ENCODE results near the gene CLK2.
A peak's percentile ranks its signal among the peaks of the same experiment; 100 is the strongest.

CLK2 gene

DNA sequence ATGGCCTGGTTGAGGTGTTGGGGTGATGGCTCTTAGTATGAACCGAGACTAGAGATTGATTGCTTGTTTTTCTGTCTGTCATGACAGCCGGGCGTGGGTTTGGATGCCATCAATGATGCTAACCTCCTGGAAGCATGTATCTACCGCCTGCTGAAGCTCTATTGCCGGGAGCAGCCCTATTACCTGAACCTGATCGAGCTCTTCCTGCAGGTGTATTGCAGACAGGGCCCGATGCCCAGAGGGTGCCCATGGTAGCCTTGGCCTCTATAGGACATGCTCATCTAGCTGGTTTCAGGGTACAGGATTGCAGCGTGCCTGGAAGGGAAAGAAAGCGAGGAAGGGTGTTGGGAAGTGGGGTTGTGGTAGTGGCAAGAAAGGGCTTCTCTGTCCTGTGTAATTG, 44.8 kb upstream of the CLK2 start:
- TF ChIP-seq, protein P1, sequence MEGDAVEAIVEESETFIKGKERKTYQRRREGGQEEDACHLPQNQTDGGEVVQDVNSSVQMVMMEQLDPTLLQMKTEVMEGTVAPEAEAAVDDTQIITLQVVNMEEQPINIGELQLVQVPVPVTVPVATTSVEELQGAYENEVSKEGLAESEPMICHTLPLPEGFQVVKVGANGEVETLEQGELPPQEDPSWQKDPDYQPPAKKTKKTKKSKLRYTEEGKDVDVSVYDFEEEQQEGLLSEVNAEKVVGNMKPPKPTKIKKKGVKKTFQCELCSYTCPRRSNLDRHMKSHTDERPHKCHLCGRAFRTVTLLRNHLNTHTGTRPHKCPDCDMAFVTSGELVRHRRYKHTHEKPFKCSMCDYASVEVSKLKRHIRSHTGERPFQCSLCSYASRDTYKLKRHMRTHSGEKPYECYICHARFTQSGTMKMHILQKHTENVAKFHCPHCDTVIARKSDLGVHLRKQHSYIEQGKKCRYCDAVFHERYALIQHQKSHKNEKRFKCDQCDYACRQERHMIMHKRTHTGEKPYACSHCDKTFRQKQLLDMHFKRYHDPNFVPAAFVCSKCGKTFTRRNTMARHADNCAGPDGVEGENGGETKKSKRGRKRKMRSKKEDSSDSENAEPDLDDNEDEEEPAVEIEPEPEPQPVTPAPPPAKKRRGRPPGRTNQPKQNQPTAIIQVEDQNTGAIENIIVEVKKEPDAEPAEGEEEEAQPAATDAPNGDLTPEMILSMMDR (IDR thresholded peaks at IDR 0.05): no peak
- DNase-seq (ENCODE audit: low spot score): no peak
- no peak overlapping the region for H3K27ac ChIP-seq
- H3K4me3 ChIP-seq: no peak overlapping the region

DNA sequence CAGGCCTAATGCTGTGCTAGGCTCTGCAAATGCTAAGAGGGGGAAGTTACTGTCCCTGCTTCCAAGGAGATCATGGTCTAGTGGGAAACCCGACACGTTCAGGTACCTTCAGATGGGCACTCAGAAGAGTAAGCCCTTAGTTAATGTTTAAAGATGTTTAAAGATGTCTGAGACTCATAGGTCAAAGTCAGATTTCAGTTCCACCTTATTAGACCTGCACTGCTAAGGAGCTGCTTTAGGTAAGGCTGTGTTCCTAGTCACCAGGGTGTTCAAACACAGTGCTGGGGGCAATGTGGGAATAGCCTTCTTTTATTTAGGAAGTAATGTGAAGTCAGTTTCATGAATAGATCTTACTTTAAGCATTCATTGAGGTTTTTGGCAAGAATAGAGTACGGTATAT, 43.6 kb upstream of the CLK2 start:
- TF ChIP-seq, protein P1 (IDR thresholded peaks at IDR 0.05): no peak
- Histone ChIP-seq H3K27ac (no peak overlapping the region), H3K4me3 (no peak overlapping the region)
- DNase-seq (ENCODE audit: low spot score): no peak

DNA sequence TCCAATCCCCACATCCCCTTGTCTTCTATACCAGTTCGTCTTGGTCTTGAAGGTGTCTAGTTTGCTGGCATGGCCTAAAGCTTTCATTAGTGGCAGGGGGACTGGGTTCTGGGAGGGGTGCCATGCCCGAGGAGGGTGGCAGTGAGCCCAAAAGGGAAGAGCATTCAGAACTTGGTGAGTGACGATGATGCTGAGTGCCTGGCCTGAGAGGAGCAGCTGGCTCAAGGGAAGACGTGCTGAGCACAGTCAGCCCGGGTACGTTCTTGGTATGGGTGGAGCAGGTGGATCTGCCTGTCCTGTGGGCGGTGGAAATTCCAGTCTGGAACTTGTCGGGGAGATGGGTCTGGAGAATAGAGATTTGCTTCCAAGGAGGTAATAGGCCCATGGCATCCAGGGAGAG, 40.0 kb upstream of the CLK2 start:
- TF ChIP-seq, protein P1 (IDR thresholded peaks at IDR 0.05): no peak
- no peak for DNase-seq (ENCODE audit: low spot score)
- Histone ChIP-seq H3K27ac (no peak overlapping the region), H3K4me3 (no peak overlapping the region)

DNA sequence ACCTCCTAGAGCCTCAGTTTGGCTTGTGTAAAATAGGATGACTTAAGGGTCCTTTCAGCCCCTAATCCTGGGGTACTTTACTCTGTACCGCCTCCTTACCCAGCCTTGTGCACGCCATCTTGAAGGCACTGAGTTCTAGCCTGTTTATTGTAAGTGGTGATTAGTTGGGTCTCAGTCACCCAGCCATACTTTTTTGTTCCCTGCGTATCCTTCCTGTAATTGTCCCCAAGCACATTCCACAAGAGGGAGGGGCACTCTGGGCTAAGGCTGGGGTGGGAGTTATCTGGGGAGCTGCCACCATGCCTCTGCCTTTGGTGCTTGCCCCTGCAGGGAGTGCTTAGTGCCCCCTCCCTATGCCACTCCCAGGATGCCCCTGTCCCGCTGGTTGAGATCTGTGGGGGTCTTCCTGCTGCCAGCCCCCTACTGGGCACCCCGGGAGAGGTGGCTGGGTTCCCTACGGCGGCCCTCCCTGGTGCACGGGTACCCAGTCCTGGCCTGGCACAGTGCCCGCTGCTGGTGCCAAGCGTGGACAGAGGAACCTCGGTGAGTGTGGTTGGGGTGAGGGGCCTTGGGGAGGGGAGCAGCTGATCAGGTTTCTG, 36.2 kb upstream of the CLK2 start:
- peak overlapping the region; percentile 78 to 88 for H3K27ac ChIP-seq
- peak overlapping the region; percentile 82 for H3K4me3 ChIP-seq
- TF ChIP-seq, protein P1 (IDR thresholded peaks at IDR 0.05): no peak
- no peak for DNase-seq (ENCODE audit: low spot score)

DNA sequence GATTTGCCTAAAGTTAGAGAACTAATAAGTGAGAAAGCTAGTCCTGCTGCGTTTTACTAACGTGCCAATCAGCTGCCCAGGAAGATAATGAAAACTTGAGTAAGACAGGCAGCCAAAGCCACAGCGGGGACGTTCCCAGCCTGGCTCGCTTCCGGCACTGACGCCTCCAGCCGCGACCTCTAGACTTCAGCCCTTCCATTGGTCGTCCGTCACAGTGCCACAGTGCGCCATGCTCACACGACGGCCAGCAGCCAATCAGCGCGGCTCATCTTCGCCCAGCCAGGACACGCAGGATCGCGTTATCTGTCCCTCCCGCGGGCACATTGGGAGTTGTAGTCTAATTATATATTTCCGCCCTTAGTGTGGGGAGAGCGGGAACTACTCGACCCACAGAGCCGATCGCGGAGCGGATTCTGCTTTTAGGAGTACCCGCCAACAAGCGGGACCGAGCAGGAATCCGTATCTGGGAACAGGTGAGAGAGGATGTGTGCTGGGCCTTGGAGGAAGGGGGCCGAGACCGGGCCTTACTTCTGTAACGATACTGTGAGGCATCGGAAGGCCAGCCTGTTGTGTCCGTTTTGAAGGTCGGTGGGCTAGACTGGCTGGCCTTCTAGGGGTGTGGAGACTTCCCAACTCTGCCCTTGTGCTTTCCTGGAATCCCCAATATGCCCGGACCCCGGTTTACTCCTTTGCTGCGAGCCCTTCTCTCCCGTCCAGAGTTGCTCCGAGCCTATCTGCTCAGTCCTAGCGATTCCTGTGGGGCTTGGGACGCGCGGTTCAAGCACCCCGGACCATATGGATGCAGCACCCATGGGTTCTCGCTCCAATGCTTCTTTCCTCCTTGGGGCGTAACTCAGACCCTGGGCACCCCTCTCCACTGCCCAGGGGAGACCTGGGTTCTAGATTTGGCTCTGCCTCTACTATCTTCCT, 35.5 kb upstream of the CLK2 start, which contains the start of gene FDPS:
TSS of gene FDPS (plus strand) at position 374 of the 930 bp plus-strand sequence. CDS start 924 bp downstream, outside the sequence.
- DNase-seq (ENCODE audit: low spot score): peak; percentile 99
- TF ChIP-seq, protein P1 (IDR thresholded peaks at IDR 0.05): no peak
- Histone ChIP-seq H3K27ac (peak within 1 kb of the TSS; percentile 78 to 88), H3K4me3 (peak within 1 kb of the TSS; percentile 82)

DNA sequence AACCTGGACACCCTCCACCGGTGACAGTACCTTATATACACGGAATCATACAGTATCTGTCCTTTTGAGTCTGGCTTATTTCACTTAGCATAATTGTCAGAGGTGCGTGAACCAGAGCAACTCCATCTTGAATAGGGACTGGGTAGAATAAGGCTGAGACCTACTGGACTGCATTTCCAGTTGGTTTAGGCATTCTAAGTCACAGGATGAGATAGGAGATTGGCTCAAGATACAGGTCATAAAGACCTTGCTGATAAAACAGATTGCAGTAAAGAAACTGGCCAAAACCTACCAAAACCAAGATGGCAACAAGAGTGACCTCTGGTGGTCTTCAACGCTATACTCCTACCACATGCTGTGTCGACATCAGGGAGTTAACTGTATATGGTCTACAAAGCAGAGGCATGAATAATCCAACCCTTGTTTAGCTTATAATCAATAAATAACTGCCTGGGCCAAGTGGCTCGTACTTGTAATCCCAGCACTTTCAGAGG, 34.0 kb upstream of the CLK2 start:
- no peak overlapping the region for H3K4me3 ChIP-seq
- TF ChIP-seq, protein P1 (IDR thresholded peaks at IDR 0.05): no peak
- no peak for DNase-seq (ENCODE audit: low spot score)
- no peak overlapping the region for H3K27ac ChIP-seq
